HTR-8/SVneo (cell line): ENCODE measurements around the gene SLC6A9.
A peak's percentile ranks its signal among the peaks of the same experiment; 100 is the strongest.

Experiments
- DNase-seq: peaks from one replicate; pipeline ENCODE4 v3.0.0; 2011; ENCODE audit warnings: low spot score, mixed read lengths; ENCODE audit not compliant: insufficient read length
- FAIRE-seq: peaks from 2 replicates; lab custom pipeline; 2011; peaks lifted over from hg19 to GRCh38; lab: Jason Lieb, UNC

The SLC6A9 gene

DNA sequence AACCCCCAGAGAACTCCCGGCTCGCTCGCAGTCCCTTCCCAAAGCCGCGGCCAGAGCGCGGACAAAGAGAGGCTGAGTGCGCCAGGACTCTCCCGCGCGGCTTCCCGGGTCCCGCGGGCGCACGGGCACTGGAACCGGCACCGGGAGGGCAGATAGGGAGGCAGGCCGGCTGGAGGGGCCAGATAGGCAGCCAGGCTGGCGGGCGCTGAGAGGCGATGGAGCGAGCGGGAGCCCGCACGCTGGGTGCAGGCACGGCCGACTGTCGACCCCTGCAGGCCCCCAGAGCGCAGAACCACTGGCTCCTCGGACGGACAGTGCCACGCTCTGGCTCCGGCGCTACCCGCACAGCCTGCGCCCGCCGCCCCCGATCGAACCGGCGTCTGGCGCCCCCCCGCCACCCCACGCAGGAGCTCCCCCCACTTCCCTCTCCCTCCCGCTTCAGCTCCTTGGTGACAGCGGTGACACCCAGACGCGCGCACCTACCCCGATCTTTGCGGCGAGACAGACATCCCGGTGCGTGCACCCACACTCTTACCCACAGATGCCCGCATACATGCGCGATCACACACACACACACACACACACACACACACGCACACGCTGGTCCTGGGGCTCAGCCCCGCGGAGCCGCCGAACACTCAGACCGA lies 534 bp downstream of the SLC6A9 start:
- DNase-seq: peak; percentile 29
- no peak for FAIRE-seq

GRCh38 chr1:44029911-44030604 lies 1.2 kb downstream of the SLC6A9 start:
- FAIRE-seq (peak; percentile 26), DNase-seq (peak; percentile 76)

DNA sequence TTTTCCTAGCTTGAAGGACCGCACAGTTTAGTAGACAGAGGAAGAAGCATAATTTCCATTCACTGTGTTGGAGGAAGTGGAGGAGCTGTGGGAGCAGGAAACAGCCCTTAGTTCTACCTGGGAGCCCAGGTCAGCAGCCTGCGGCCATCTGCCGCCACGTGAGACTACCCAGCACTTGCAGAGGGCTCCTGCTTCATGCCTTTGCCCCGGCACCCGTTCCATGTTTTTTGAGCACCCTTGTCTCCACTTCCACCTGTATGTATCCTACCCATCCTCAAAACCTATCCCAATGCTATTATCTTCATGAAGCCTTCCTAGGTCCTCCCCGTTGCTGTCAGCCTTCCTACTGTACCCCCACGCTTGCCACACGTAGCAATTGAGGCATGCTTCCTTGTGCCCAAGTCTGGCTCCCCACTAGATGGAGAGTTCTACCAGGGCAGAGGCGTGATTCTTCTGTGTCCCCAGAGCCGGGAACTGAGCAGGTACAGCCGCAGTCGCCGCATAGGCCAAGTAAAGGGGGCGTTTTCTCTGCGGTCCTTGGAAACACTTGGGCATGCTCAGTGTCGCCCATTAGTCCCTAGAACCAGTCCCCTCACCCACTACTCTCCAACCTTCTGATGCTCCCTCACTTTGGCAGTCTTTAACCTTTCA lies 1.9 kb downstream of the SLC6A9 start:
- peak; percentile 45 for DNase-seq
- FAIRE-seq: no peak

DNA sequence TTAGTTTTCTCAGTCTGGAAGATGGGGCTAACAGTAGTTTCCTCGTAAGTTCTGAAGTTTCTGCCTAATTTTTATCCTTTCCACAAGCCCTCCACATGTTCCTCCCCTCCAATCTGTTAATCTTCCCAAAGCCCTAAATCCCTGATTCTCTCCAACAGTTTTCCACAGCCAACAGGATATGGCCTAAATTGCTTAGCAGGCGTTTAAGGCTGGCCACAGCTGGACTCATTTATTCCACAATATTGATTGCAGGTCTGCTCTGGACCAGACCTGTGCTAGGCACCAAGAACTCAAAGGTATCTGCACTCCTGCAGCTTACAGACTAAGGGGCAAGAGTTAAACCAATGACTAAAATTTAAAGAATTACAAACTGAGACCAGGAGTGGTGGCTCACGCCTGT lies 3.9 kb downstream of the SLC6A9 start:
- FAIRE-seq (no peak), DNase-seq (no peak)

- FAIRE-seq: no peak
- DNase-seq: no peak
Observed at GRCh38 chr1:44025816-44026215, 5.4 kb downstream of the SLC6A9 start.

DNA sequence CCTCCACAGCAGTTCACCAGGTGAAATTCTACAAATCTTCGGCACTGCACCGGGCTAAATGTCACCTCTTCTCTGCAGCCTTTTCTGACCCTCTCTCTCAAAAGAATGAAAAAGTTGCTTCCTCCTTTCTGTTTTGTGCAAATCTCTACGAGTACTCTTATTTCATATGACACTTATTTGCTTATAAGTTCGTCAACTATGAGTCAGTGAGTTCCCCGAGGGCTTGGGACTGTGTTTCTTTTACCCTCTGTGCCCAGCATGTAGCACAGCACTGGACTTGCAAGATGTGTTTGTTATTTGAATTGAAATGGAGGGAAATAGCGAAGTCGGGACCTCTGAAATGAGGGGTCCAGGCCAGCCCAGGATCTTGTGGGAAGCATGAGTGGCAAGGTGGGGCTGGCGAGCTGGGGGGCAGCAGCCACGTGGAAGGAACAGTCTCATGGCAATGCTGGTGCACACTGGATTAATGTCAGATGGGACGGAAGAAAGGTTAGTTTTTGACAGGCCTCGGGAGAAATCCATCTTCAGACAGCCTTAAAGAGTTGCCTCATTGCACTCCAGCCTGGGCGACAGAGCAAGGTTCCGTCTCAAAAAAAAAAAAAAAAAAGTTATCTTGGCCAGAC lies 6.2 kb downstream of the SLC6A9 start:
- no peak for DNase-seq
- no peak for FAIRE-seq

DNA sequence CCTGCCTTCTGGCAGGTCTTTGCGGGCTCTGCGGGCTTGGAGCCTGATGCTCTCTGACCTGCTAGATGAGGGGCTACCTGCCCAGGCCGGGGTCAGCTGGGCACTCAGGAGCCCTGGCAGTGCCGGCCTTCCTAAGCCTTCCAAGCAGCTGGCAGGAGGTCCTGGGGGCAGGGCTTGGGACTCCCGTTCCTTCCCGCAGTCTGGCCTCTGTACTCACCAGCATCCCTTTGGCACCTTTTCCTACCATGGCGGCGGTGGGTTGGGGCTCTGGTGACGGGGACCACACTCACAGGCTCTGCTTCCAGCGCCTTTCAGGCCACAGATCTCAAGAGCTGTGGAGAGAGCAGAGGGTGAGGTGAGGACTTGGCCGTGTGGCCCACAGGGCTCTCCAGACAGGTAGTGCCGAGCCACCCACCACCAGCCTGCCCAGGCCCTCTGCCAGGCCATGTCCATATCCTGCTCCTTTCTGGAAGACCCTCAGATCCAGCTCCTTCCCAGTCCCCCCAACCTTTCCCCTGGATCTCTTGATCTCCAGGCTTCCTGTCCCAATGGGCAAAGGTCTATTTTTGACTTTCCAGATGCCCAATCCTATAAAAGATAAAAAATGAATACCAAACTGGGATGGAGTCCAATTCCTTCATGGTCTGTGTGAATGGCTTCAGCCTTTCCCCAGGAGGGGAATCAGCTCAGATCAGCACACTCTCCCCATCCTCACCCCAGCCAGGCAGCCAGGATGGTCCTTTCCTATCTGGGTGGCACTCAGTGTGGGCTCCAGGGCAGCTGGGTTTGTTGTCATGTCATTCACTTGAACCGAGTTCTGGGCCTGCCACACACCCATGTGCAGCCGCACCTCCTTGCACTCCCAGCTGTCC lies 7.0 kb downstream of the SLC6A9 start:
- no peak for FAIRE-seq
- DNase-seq: no peak

- DNase-seq (no peak), FAIRE-seq (no peak)
Observed at GRCh38 chr1:44021581-44022321, 9.5 kb downstream of the SLC6A9 start.

GRCh38 chr1:44021156-44021555 lies 10.1 kb downstream of the SLC6A9 start:
- no peak for FAIRE-seq
- DNase-seq: no peak

- FAIRE-seq (no peak), DNase-seq (no peak)
Observed at GRCh38 chr1:44020464-44020863, 10.8 kb downstream of the SLC6A9 start.

DNA sequence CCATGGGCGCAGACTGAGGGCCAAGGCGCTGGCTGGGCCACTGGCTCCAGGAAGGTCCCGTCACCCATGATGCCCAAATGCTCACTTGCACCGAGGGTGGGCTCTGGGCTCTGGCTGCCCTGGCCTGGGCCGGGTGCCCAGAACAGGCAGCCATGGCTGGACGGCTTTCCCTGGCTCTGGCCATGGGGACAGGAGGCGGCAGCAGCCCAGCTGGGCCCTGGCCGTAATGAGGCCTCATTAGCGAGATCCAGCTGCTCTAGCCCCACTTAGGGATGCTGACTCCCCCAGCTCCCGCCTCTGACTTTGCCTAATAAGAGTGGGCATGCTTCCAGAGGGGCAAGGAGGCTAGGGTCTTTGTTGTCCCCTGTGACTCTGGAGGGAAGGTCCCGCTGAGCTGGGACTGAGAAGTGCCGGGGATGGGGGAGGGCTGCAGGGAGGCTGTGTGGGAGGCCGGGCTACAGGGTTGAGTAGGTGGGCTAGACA lies 11.8 kb downstream of the SLC6A9 start:
- no peak for FAIRE-seq
- no peak for DNase-seq

GRCh38 chr1:44016890-44017400 lies 14.3 kb downstream of the SLC6A9 start:
- no peak for FAIRE-seq
- DNase-seq: no peak

- FAIRE-seq (no peak), DNase-seq (no peak)
Observed at GRCh38 chr1:44016041-44016889, 15.0 kb downstream of the SLC6A9 start.

GRCh38 chr1:44015206-44015605 lies 16.1 kb downstream of the SLC6A9 start:
- DNase-seq (no peak), FAIRE-seq (no peak)

DNA sequence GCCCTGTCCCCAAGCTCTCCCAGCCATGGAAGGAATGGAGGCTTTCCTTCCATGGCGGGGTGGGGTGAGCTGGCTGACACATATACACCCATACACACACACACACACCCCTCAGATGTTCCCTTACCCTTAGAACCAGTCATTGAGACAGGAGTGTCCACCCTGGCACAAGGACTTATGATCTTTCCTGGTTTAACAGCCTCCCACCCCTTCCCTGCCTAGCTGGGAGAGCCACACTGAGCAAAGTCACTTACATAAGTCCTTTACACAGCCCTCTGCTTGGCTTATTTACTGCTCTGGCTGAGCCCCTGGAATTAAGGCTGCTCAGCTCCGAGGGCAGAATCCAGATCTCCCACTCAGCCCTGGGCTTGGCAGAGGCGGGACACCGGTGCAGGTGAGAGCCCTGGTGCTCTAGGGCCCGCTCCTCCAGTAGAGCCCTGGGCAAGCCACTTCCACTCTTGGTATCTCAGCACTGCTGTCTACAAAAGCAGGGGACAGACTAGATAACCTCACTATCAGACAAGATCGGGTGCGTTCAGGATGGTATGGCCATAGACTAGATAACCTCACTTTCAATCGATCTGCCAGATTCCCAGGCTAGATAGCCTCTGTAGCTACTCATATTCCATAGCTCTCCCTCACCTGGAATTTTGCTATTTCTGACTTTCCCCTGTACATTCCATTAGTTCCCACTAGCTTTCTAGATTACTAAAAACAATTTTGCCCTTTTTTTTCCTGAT lies 16.7 kb downstream of the SLC6A9 start:
- DNase-seq: no peak
- no peak for FAIRE-seq

DNA sequence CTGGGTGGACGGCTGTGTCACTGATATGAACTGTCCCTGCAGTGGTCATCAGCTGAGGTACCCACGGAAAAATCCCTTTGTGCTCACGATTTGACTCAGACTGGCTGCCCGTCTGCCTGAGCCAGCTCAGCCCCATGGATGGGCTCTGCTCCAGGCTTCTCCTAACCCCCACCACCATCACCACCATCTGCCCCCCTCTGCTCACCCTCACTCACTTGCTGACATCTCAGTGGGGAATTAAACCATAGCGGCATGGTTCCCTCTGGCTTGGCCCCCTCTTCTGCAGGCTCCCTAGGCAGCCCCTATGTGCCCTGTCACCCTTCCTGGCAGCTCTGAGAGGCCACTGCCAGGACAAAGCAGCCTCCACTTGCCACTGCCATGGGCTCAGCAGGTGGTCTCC lies 17.3 kb downstream of the SLC6A9 start:
- no peak for FAIRE-seq

GRCh38 chr1:44012941-44013609 lies 18.2 kb downstream of the SLC6A9 start:
- no peak for DNase-seq
- FAIRE-seq: no peak

More for the DNA sequence above, 17.3 kb downstream of the SLC6A9 start:
- DNase-seq: no peak
